WTC11 (cell line): Measurements from ENCODE around the gene MMP24. TPM values are rescaled to one million over a fixed set of nuclear protein-coding genes. Genes with fewer than 3 reads are reported as not detected.

Experiments used
- ATAC-seq: fragments of 200-7000 bp; cut with Tn5 transposase; 2 replicates; pipeline ENCODE4 v1.10.0; 2021; ENCODE audit warnings: mild to moderate bottlenecking, moderate library complexity
- CTCF ChIA-PET: fragments of 300-600 bp; sonication (Branson Sonifier 250); formaldehyde crosslinking; loops from one replicate; lab custom pipeline; 2021; ENCODE audit warnings: antibody characterized with exemption; lab: Charles Lee
- POLR2A ChIA-PET: fragments of 350-600 bp; sonication (Branson Sonifier 250); formaldehyde crosslinking; loops from one replicate; lab custom pipeline; 2021; ENCODE audit warnings: antibody characterized with exemption; lab: Charles Lee
- DNase-seq: peaks from one replicate; pipeline ENCODE4 v3.0.0; 2021; ENCODE audit warnings: low spot score
- H3K27ac Mint-ChIP-seq: 2 replicates; pipeline ENCODE4 v1.8.0; 2021; ENCODE audit warnings: mixed read lengths
- H3K27me3 Mint-ChIP-seq: 2 replicates; pipeline ENCODE4 v1.8.0; 2021; ENCODE audit warnings: low read depth, mild to moderate bottlenecking, moderate library complexity, mixed read lengths
- H3K36me3 Mint-ChIP-seq: 2 replicates; pipeline ENCODE4 v1.8.0; 2021; ENCODE audit warnings: mixed read lengths
- H3K4me1 Mint-ChIP-seq: 2 replicates; pipeline ENCODE4 v1.8.0; 2022; ENCODE audit warnings: mixed read lengths
- H3K4me3 Mint-ChIP-seq: 2 replicates; pipeline ENCODE4 v1.8.0; 2021; ENCODE audit warnings: mild to moderate bottlenecking, moderate library complexity, mixed read lengths
- H3K9me3 Mint-ChIP-seq: 2 replicates; pipeline ENCODE4 v1.8.0; 2021; ENCODE audit warnings: mixed read lengths
- ATF1 ChIP-seq: sonication (generic); formaldehyde crosslinking; IDR thresholded peaks from 2 replicates; pipeline ENCODE4 v1.8.1; 2023; ENCODE audit warnings: mild to moderate bottlenecking, moderate library complexity, missing genetic modification reagents
- CREB1 ChIP-seq: sonication (generic); formaldehyde crosslinking; IDR thresholded peaks from 2 replicates; pipeline ENCODE4 v1.8.0; 2023; ENCODE audit warnings: mild to moderate bottlenecking, missing genetic modification reagents
- CREM ChIP-seq: sonication (generic); formaldehyde crosslinking; IDR thresholded peaks from 2 replicates; pipeline ENCODE4 v1.8.1; 2022; ENCODE audit warnings: mild to moderate bottlenecking, missing genetic modification reagents, moderate library complexity
- E2F5 ChIP-seq: sonication (generic); formaldehyde crosslinking; IDR thresholded peaks from 2 replicates; pipeline ENCODE4 v1.8.1; 2022; ENCODE audit warnings: mild to moderate bottlenecking, moderate library complexity, missing genetic modification reagents
- ELF4 ChIP-seq: sonication (generic); formaldehyde crosslinking; IDR thresholded peaks from 2 replicates; pipeline ENCODE4 v1.8.1; 2022; ENCODE audit warnings: low read depth, mild to moderate bottlenecking, moderate library complexity, missing genetic modification reagents
- FOXP4 ChIP-seq: sonication (generic); formaldehyde crosslinking; IDR thresholded peaks from 2 replicates; pipeline ENCODE4 v1.8.0; 2022; ENCODE audit warnings: mild to moderate bottlenecking, missing genetic modification reagents
- HMGXB4 ChIP-seq: sonication (generic); formaldehyde crosslinking; IDR thresholded peaks from 2 replicates; pipeline ENCODE4 v1.8.1; 2023; ENCODE audit warnings: mild to moderate bottlenecking, moderate library complexity, missing genetic modification reagents
- NR3C1 ChIP-seq: sonication (generic); formaldehyde crosslinking; conservative IDR thresholded peaks from 2 replicates; pipeline ENCODE4 v1.8.1; 2023; ENCODE audit warnings: low read depth, mild to moderate bottlenecking, missing genetic modification reagents
- RELA ChIP-seq: sonication (generic); formaldehyde crosslinking; IDR thresholded peaks from 2 replicates; pipeline ENCODE4 v1.8.1; 2022; ENCODE audit warnings: missing genetic modification reagents, mild to moderate bottlenecking, borderline replicate concordance
- SMAD3 ChIP-seq: sonication (generic); formaldehyde crosslinking; IDR thresholded peaks from 2 replicates; pipeline ENCODE4 v1.8.0; 2022; ENCODE audit warnings: missing genetic modification reagents, mild to moderate bottlenecking, borderline replicate concordance
- SOX15 ChIP-seq: fragments of 250-450 bp; sonication (Bioruptor Pico); IDR thresholded peaks from 2 replicates; pipeline ENCODE4 v1.9.0; 2021; ENCODE audit warnings: mild to moderate bottlenecking
- ZBTB21 ChIP-seq: sonication (generic); formaldehyde crosslinking; IDR thresholded peaks from 2 replicates; pipeline ENCODE4 v1.8.1; 2023; ENCODE audit warnings: mild to moderate bottlenecking, missing genetic modification reagents, borderline replicate concordance
- ZNF317 ChIP-seq: sonication (generic); formaldehyde crosslinking; IDR thresholded peaks from 2 replicates; pipeline ENCODE4 v1.8.1; 2023; ENCODE audit warnings: low read depth, mild to moderate bottlenecking, moderate library complexity, missing genetic modification reagents, borderline replicate concordance
- ZNF425 ChIP-seq: fragments of 250-450 bp; sonication (Bioruptor Pico); conservative IDR thresholded peaks from 2 replicates; pipeline ENCODE4 v1.9.0; 2021; ENCODE audit warnings: mild to moderate bottlenecking
- ZSCAN18 ChIP-seq: fragments of 250-450 bp; sonication (Bioruptor Pico); IDR thresholded peaks from 2 replicates; pipeline ENCODE4 v2.1.2; 2022; ENCODE audit warnings: mild to moderate bottlenecking, moderate library complexity
- total RNA-seq: library from RNA; stranded (reverse); gene quantifications from 3 replicates; pipeline ENCODE4 v1.2.3, GENCODE V29; 2021
- TF ChIP-seq, protein P1 (sequence below): sonication (generic); formaldehyde crosslinking; conservative IDR thresholded peaks from 2 replicates; pipeline ENCODE4 v1.8.1; 2022; ENCODE audit warnings: mild to moderate bottlenecking, missing genetic modification reagents
- TF ChIP-seq, protein P2 (sequence below): sonication (generic); formaldehyde crosslinking; IDR thresholded peaks from 2 replicates; pipeline ENCODE4 v1.8.0; 2023; ENCODE audit warnings: mild to moderate bottlenecking, missing genetic modification reagents

Gene MMP24
- total RNA-seq, 1 experiment from 2014 or later = 16.8 TPM

DNA sequence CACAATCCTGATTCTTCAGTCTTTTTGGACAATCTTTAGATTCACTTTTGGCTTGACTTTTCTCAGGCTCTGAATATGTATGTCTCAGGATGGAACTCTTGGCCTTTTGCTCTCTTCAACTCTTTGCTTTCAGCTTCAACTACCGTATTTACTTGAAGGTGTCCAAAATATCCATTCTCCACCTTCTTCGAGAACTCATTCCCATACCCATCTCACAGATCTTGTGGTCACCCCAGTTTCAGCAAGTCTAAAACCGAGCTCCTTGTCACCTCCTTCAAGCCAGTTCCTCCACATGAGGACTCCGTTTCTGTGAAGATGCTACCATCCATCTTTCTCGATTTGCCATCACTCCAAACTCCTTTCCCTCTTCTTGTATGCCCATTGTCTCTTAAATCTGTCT, 2.0 kb upstream of the MMP24 start:
- Mint-ChIP-seq H3K36me3 (no peaks in the 10 kb centered on the region), H3K27me3 (peaks cover 28% of the 10 kb centered on the region), H3K9me3 (peaks cover 5% of the 10 kb centered on the region), H3K4me1 (peaks cover 19% of the 10 kb centered on the region), H3K4me3 (no peak overlapping the region), H3K27ac (no peak overlapping the region)
- no peak for ATAC-seq
- POLR2A ChIA-PET = interaction anchor here (0.5 kb wide), 1 partner anchor 39 kb away, joined by 3 read pairs; no protein-coding TSS in a partner anchor
- TF ChIP-seq SMAD3 (no peak), E2F5 (CRISPR knock-in tag) (no peak), ELF4 (CRISPR knock-in tag) (no peak), CREB1 (CRISPR knock-in tag) (no peak), ZNF425 (CRISPR knock-in tag) (no peak)
- TF ChIP-seq, protein P1, sequence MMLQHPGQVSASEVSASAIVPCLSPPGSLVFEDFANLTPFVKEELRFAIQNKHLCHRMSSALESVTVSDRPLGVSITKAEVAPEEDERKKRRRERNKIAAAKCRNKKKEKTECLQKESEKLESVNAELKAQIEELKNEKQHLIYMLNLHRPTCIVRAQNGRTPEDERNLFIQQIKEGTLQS (CRISPR knock-in tag) = no peak
- TF ChIP-seq, protein P2, sequence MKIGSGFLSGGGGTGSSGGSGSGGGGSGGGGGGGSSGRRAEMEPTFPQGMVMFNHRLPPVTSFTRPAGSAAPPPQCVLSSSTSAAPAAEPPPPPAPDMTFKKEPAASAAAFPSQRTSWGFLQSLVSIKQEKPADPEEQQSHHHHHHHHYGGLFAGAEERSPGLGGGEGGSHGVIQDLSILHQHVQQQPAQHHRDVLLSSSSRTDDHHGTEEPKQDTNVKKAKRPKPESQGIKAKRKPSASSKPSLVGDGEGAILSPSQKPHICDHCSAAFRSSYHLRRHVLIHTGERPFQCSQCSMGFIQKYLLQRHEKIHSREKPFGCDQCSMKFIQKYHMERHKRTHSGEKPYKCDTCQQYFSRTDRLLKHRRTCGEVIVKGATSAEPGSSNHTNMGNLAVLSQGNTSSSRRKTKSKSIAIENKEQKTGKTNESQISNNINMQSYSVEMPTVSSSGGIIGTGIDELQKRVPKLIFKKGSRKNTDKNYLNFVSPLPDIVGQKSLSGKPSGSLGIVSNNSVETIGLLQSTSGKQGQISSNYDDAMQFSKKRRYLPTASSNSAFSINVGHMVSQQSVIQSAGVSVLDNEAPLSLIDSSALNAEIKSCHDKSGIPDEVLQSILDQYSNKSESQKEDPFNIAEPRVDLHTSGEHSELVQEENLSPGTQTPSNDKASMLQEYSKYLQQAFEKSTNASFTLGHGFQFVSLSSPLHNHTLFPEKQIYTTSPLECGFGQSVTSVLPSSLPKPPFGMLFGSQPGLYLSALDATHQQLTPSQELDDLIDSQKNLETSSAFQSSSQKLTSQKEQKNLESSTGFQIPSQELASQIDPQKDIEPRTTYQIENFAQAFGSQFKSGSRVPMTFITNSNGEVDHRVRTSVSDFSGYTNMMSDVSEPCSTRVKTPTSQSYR (CRISPR knock-in tag) = no peak
- CTCF ChIA-PET = interaction anchor here (0.7 kb wide), 2 partner anchors 29 to 132 kb away, joined by 3 read pairs; no protein-coding TSS in a partner anchor
- DNase-seq = no peak

GRCh38 chr20:35225319-35226125, 968 bp upstream of the MMP24 start:
- ChIA-PET POLR2A (interaction anchor here (0.7 to 3.0 kb wide), 7 partner anchors 34 to 400 kb away, joined by 3 to 15 read pairs (median 4); partner anchors contain the start of genes EDEM2 and NCOA6), CTCF (interaction anchor here (0.6 to 2.2 kb wide), 15 partner anchors 17 to 270 kb away, joined by 3 to 12 read pairs (median 3); partner anchors contain the start of genes EDEM2 and MYH7B)
- Mint-ChIP-seq H3K9me3 (peaks cover 5% of the 10 kb centered on the region), H3K27ac (no peak overlapping the region), H3K4me3 (peak overlapping the region; percentile 72), H3K4me1 (peaks cover 19% of the 10 kb centered on the region), H3K36me3 (no peaks in the 10 kb centered on the region), H3K27me3 (peaks cover 28% of the 10 kb centered on the region)
- ATAC-seq = peak; percentile 10; the same call in 1 of the 2 replicates
- no peak for DNase-seq
- TF ChIP-seq ZBTB21 (CRISPR knock-in tag) = no peak
- TF ChIP-seq SOX15 (CRISPR knock-in tag) = no peak
- no peak for TF ChIP-seq ZNF317 (CRISPR knock-in tag)
- TF ChIP-seq, protein P2 (CRISPR knock-in tag) = no peak
- no peak for TF ChIP-seq ELF4 (CRISPR knock-in tag)
- no peak for TF ChIP-seq NR3C1 (CRISPR knock-in tag)
- no peak for TF ChIP-seq HMGXB4
- TF ChIP-seq FOXP4 (CRISPR knock-in tag) = no peak
- TF ChIP-seq SMAD3 = no peak
- TF ChIP-seq CREM (CRISPR knock-in tag) = no peak
- TF ChIP-seq ATF1 (CRISPR knock-in tag) = no peak
- no peak for TF ChIP-seq RELA
- TF ChIP-seq ZSCAN18 (CRISPR knock-in tag) = no peak
